ENCODE results near the gene TNFRSF13B.

TNFRSF13B gene

GRCh38 chr17:16940116-16940881 is 31.6 kb downstream of the TNFRSF13B start:
- DNase-seq (ENCODE audit: low read depth) = no peak
- TF ChIP-seq, protein P1, sequence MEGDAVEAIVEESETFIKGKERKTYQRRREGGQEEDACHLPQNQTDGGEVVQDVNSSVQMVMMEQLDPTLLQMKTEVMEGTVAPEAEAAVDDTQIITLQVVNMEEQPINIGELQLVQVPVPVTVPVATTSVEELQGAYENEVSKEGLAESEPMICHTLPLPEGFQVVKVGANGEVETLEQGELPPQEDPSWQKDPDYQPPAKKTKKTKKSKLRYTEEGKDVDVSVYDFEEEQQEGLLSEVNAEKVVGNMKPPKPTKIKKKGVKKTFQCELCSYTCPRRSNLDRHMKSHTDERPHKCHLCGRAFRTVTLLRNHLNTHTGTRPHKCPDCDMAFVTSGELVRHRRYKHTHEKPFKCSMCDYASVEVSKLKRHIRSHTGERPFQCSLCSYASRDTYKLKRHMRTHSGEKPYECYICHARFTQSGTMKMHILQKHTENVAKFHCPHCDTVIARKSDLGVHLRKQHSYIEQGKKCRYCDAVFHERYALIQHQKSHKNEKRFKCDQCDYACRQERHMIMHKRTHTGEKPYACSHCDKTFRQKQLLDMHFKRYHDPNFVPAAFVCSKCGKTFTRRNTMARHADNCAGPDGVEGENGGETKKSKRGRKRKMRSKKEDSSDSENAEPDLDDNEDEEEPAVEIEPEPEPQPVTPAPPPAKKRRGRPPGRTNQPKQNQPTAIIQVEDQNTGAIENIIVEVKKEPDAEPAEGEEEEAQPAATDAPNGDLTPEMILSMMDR (conservative IDR thresholded peaks at IDR 0.05; ENCODE audit: low read length) = no peak

DNA sequence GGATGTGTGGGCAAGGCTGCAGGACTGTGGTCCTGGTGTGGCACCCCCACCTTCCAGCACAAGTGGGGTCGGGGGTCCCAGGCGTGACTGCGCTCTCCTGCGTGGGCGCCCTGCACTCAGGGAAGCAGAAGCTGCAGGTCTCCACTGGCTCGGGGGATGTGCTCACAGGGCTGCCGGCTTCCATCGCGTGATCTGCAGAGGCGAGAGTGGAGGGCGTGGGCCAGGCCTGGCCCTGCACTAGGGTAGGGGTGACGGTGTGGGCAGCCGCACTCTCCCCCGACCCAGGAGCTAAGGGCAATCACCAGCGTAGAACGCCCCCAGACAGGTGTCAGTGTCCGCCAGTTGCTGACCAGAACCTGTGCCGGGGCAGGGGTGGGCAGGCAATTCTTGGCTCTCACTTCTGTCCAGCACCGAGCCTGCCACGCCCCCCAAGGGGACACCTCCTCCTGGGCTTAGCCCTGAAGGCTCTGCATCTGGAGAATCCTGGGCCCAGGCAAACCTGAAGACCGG is 32.3 kb downstream of the TNFRSF13B start:
- H3K4me3 ChIP-seq (ENCODE audit: low read length) = no peak overlapping the region
- no peak for DNase-seq (ENCODE audit: low read depth)
- TF ChIP-seq, protein P1 (conservative IDR thresholded peaks at IDR 0.05; ENCODE audit: low read length) = no peak

More at GRCh38 chr17:16940116-16940881, 31.6 kb downstream of the TNFRSF13B start:
- H3K4me3 ChIP-seq (ENCODE audit: low read length) = no peak overlapping the region

GRCh38 chr17:16939208-16939576 is 32.7 kb downstream of the TNFRSF13B start:
- no peak for DNase-seq (ENCODE audit: low read depth)
- TF ChIP-seq, protein P1 (conservative IDR thresholded peaks at IDR 0.05; ENCODE audit: low read length) = no peak
- no peak overlapping the region for H3K4me3 ChIP-seq (ENCODE audit: low read length)

DNA sequence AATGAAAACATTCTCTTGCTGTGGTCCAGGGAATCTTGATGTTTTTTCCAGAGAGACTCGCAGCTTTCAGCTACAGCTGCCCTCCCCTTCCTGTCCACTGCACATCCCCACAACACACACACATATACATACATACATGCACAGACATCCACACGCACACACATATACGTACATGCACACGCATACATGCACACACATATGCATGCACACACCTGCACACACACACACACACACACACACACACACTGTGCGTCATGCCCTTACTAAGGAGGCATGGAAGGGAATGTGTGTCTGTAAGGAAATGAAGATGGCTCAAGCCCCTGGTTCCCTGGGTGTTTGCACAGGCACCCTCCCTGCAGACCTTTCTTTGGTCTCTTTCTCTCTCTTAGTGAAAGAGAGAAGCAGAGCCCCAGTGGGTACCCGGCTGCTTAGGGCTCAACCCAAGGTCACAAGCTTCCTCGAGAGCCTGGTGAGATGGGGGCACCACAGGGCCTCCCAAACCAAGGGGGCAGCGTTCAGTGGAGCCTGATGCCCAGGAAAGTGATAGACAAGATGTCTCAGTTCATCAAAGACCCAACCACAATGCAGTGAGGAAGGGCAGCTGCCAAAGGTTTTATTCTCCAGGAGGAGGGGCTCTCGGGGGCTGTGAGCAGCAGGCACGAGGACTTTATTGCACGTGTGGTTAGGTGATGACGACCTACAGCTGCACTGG is 33.3 kb downstream of the TNFRSF13B start:
- no peak for DNase-seq (ENCODE audit: low read depth)
- no peak overlapping the region for H3K4me3 ChIP-seq (ENCODE audit: low read length)
- TF ChIP-seq, protein P1 (conservative IDR thresholded peaks at IDR 0.05; ENCODE audit: low read length) = no peak

DNA sequence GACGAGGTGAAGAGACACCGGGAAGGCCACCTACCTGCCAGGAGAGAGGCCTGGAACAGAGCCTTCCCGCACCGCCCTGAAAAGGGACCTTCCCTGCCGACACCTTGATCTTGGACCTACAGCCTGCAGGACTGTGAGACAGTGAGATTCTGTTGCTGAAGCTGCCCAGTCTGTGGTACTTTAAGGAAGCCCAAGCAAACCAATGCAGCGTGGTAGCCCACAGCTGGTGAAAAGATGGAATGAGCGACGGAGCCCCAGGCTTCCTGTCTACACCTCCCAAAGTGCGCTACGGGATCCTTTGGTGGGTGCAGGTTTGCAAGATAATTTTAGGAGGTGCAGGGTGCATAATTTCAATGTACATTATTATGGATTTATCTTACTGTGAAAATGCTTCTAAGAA is 33.9 kb downstream of the TNFRSF13B start:
- TF ChIP-seq, protein P1 (conservative IDR thresholded peaks at IDR 0.05; ENCODE audit: low read length) = no peak
- no peak overlapping the region for H3K4me3 ChIP-seq (ENCODE audit: low read length)
- DNase-seq (ENCODE audit: low read depth) = no peak

DNA sequence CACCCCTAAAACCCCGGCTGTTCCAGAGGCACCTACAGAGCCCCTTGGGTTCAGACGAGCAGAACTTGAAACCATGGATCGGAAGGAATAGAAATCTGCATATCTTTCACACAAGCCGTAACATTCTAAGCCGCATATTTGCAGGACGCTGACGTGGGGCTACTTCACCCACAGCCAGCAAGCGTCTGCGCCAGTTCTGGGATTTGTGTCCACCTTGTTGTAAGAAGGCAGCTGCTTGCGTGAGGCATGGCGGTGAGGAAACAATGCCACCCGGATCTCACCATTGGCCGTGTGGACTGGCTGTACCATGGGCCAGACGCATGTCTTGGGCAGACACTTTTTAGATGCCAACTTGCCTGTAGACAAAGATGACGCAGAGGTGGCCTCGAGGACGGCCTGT is 34.5 kb downstream of the TNFRSF13B start:
- TF ChIP-seq, protein P1 (conservative IDR thresholded peaks at IDR 0.05; ENCODE audit: low read length) = no peak
- no peak for DNase-seq (ENCODE audit: low read depth)
- H3K4me3 ChIP-seq (ENCODE audit: low read length) = no peak overlapping the region
